Right lobe of liver (tissue), 4 donors: ENCODE data around the gene LRP5.

ENCODE experiments used
- CTCF ChIP-seq, 4 donors: fragments of 200-600 bp in 3 of 4; fragments of 450-650 bp in 1 of 4; IDR thresholded peaks; one replicate each; pipeline versions ENCODE4 v1.5.1 to v1.8.0; 2016 to 2022; ENCODE audit warnings: antibody characterized with exemption in 4 of 4, mild to moderate bottlenecking in 2 of 4
- POLR2A ChIP-seq: fragments of 450-650 bp; IDR thresholded peaks from one replicate; pipeline ENCODE4 v1.6.1; 2017; ENCODE audit warnings: antibody characterized with exemption, mild to moderate bottlenecking
- donor health status: DM: no; HTN: no; CAD: no.
- donor health status: DM: no; HTN: no; CAD: no.
- donor health status: DM: no; HTN: yes; CAD: no.

GRCh38 chr11:68331338-68331947 lies 19.1 kb downstream of the LRP5 start:
- TF ChIP-seq POLR2A (peak; percentile 53), CTCF (IDR thresholded peaks at IDR 0.05) (no peak)
